Mesodermal cell (in vitro differentiated cells): ENCODE measurements around the gene PDGFRB.

ENCODE experiments used
- H3K27ac ChIP-seq: 2 replicates; pipeline ENCODE4 v1.7.0; 2013; ENCODE audit warnings: mild to moderate bottlenecking, low read depth, low read length, moderate library complexity; ENCODE audit not compliant: severe bottlenecking
- H3K36me3 ChIP-seq: 2 replicates; pipeline ENCODE4 v1.7.1; 2013; ENCODE audit warnings: mild to moderate bottlenecking, low read length, moderate library complexity; ENCODE audit not compliant: control insufficient read depth, insufficient read depth
- H3K4me1 ChIP-seq: one replicate; pipeline ENCODE4 v1.7.1; 2013; ENCODE audit warnings: mild to moderate bottlenecking, low read length; ENCODE audit not compliant: insufficient read depth, control insufficient read depth, poor library complexity, severe bottlenecking
- H3K4me3 ChIP-seq: 2 replicates; pipeline ENCODE4 v1.7.0; 2013; ENCODE audit warnings: low read length, control low read depth, mild to moderate bottlenecking; ENCODE audit not compliant: insufficient read depth, poor library complexity, severe bottlenecking; ENCODE audit errors: extremely low read depth
- H3K9me3 ChIP-seq: 2 replicates; pipeline ENCODE4 v1.7.1; 2013; ENCODE audit warnings: mild to moderate bottlenecking, low read length, moderate library complexity; ENCODE audit not compliant: control insufficient read depth
- WGBS, 2 experiments: methylation state at CpG; one replicate each; pipeline ENCODE4 v1.1.5; 2013; ENCODE audit warnings: missing lambda C conversion rate in 2 of 2; ENCODE audit not compliant: insufficient coverage in 2 of 2; 5-methylcytosine and 5-hydroxymethylcytosine counted together

Gene PDGFRB

GRCh38 chr5:150154618-150155128, 972 bp downstream of the PDGFRB start:
- peak overlapping the region; percentile 71 for H3K27ac ChIP-seq
- peaks cover 60% of the 10 kb centered on the region for H3K4me1 ChIP-seq
- WGBS, 2 experiments: 16 to 24% methylated on average over 2 to 3 of the region's 7 CpGs
- H3K4me3 ChIP-seq: peak overlapping the region; percentile 54
- H3K9me3 ChIP-seq: no peaks in the 10 kb centered on the region
- H3K36me3 ChIP-seq: peaks cover 15% of the 10 kb centered on the region

GRCh38 chr5:150153957-150154617, 1.6 kb downstream of the PDGFRB start:
- Histone ChIP-seq H3K27ac (peak overlapping the region; percentile 71), H3K36me3 (peaks cover 18% of the 10 kb centered on the region), H3K9me3 (no peaks in the 10 kb centered on the region), H3K4me1 (peaks cover 62% of the 10 kb centered on the region), H3K4me3 (peak overlapping the region; percentile 54)
- WGBS, 2 experiments: 85 to 88% methylated on average over 8 of the region's 9 CpGs

GRCh38 chr5:150153483-150153882, 2.2 kb downstream of the PDGFRB start:
- peaks cover 24% of the 10 kb centered on the region for H3K36me3 ChIP-seq
- no peaks in the 10 kb centered on the region for H3K9me3 ChIP-seq
- no peak overlapping the region for H3K27ac ChIP-seq
- H3K4me3 ChIP-seq: peak overlapping the region; percentile 54
- H3K4me1 ChIP-seq: peaks cover 62% of the 10 kb centered on the region
- 49 to 75% methylated on average over 1 to 2 of the region's 2 CpGs for WGBS, 2 experiments

- Histone ChIP-seq H3K4me3 (no peak overlapping the region), H3K4me1 (peaks cover 56% of the 10 kb centered on the region), H3K27ac (no peak overlapping the region), H3K36me3 (peaks cover 27% of the 10 kb centered on the region), H3K9me3 (no peaks in the 10 kb centered on the region)
- 74 to 85% methylated on average over 9 of the region's 12 CpGs for WGBS, 2 experiments
Measured at GRCh38 chr5:150152636-150153462, 2.8 kb downstream of the PDGFRB start.

- H3K27ac ChIP-seq: no peak overlapping the region
- no peak overlapping the region for H3K4me3 ChIP-seq
- no peaks in the 10 kb centered on the region for H3K9me3 ChIP-seq
- H3K36me3 ChIP-seq: peaks cover 32% of the 10 kb centered on the region
- H3K4me1 ChIP-seq: peaks cover 61% of the 10 kb centered on the region
Measured at GRCh38 chr5:150149618-150150017, 6.0 kb downstream of the PDGFRB start.

- H3K9me3 ChIP-seq: no peaks in the 10 kb centered on the region
- no peak overlapping the region for H3K4me3 ChIP-seq
- WGBS, 2 experiments: 95 to 98% methylated on average over 10 to 11 of the region's 11 CpGs
- peaks cover 62% of the 10 kb centered on the region for H3K4me1 ChIP-seq
- H3K36me3 ChIP-seq: peaks cover 32% of the 10 kb centered on the region
- no peak overlapping the region for H3K27ac ChIP-seq
Measured at GRCh38 chr5:150148117-150148927, 7.3 kb downstream of the PDGFRB start.

- 95 to 100% methylated on average over 6 to 7 of the region's 7 CpGs for WGBS, 2 experiments
- Histone ChIP-seq H3K9me3 (no peaks in the 10 kb centered on the region), H3K4me1 (peaks cover 62% of the 10 kb centered on the region), H3K27ac (no peak overlapping the region), H3K4me3 (no peak overlapping the region), H3K36me3 (peaks cover 29% of the 10 kb centered on the region)
Measured at GRCh38 chr5:150147670-150148069, 8.0 kb downstream of the PDGFRB start.

GRCh38 chr5:150146862-150147601, 8.6 kb downstream of the PDGFRB start:
- Histone ChIP-seq H3K27ac (peak overlapping the region; percentile 23), H3K4me3 (no peak overlapping the region), H3K4me1 (peaks cover 64% of the 10 kb centered on the region), H3K9me3 (no peaks in the 10 kb centered on the region), H3K36me3 (peaks cover 27% of the 10 kb centered on the region)
- 88 to 91% methylated on average over 9 to 10 of the region's 14 CpGs for WGBS, 2 experiments

GRCh38 chr5:150146235-150146634, 9.4 kb downstream of the PDGFRB start:
- no peaks in the 10 kb centered on the region for H3K9me3 ChIP-seq
- peaks cover 27% of the 10 kb centered on the region for H3K36me3 ChIP-seq
- peaks cover 71% of the 10 kb centered on the region for H3K4me1 ChIP-seq
- H3K4me3 ChIP-seq: no peak overlapping the region
- no peak overlapping the region for H3K27ac ChIP-seq
- 89% methylated on average over 3 of the region's 5 CpGs; no CpG with 5 or more reads in 1 of the 2 experiments for WGBS, 2 experiments

- WGBS, 2 experiments: 25 to 45% methylated on average over 1 to 3 of the region's 4 CpGs
- no peak overlapping the region for H3K4me3 ChIP-seq
- peaks cover 22% of the 10 kb centered on the region for H3K36me3 ChIP-seq
- no peaks in the 10 kb centered on the region for H3K9me3 ChIP-seq
- peaks cover 78% of the 10 kb centered on the region for H3K4me1 ChIP-seq
- peak overlapping the region; percentile 99 for H3K27ac ChIP-seq
Measured at GRCh38 chr5:150144879-150145278, 10.8 kb downstream of the PDGFRB start.
